PFSK-1 (cell line): ENCODE data around the gene CPLANE2.

Experiments used
- FOXP2 ChIP-seq: optimal IDR thresholded peaks from 2 replicates; pipeline ENCODE3; 2011; ENCODE audit warnings: borderline replicate concordance, control low read depth, inconsistent platforms; ENCODE audit not compliant: insufficient read depth; ENCODE audit errors: extremely low read length, extremely low read depth
- POLR2AphosphoS5 ChIP-seq: IDR thresholded peaks from 2 replicates; pipeline ENCODE4 v1.6.1; 2012; ENCODE audit warnings: low read depth, mild to moderate bottlenecking, control low read depth, low read length, moderate library complexity
- SIN3A ChIP-seq: IDR thresholded peaks from 2 replicates; pipeline ENCODE4 v1.6.1; 2012; ENCODE audit warnings: mild to moderate bottlenecking, low read length, moderate library complexity, borderline replicate concordance; ENCODE audit not compliant: insufficient read depth
- TAF1 ChIP-seq: IDR thresholded peaks from 2 replicates; pipeline ENCODE4 v1.6.1; 2012; ENCODE audit warnings: low read length, control low read depth, borderline replicate concordance; ENCODE audit not compliant: insufficient read depth
- TF ChIP-seq, protein P1 (sequence below), 2 experiments: IDR thresholded peaks; 2 replicates each; pipeline versions ENCODE4 v1.6.1 to v1.8.0; 2011 to 2012; ENCODE audit warnings: low read depth in 2 of 2, low read length in 2 of 2, control low read depth in 1 of 2, inconsistent platforms in 1 of 2, mild to moderate bottlenecking in 1 of 2, moderate library complexity in 1 of 2; ENCODE audit not compliant: insufficient read depth in 1 of 2

DNA sequence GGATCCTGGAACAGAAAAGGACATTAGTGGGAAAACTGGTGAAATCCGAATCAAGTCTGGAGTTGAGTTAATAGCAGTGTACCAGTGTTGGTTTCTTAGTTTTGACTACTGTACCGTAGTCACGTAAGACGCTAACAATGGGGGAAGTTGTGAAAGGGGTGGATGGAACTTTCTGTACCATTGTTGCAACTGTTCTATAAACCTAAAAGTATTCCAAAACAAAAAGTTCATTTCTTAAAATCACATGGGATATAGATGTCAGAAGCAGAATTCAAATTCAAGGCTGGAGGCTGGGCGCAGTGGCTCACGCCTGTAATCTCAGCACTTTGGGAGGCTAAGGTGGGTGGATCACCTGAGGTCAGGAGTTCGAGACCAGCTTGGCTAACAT is 41.5 kb downstream of the CPLANE2 start:
- no peak for TF ChIP-seq TAF1
- TF ChIP-seq POLR2AphosphoS5: no peak
- TF ChIP-seq, protein P1, sequence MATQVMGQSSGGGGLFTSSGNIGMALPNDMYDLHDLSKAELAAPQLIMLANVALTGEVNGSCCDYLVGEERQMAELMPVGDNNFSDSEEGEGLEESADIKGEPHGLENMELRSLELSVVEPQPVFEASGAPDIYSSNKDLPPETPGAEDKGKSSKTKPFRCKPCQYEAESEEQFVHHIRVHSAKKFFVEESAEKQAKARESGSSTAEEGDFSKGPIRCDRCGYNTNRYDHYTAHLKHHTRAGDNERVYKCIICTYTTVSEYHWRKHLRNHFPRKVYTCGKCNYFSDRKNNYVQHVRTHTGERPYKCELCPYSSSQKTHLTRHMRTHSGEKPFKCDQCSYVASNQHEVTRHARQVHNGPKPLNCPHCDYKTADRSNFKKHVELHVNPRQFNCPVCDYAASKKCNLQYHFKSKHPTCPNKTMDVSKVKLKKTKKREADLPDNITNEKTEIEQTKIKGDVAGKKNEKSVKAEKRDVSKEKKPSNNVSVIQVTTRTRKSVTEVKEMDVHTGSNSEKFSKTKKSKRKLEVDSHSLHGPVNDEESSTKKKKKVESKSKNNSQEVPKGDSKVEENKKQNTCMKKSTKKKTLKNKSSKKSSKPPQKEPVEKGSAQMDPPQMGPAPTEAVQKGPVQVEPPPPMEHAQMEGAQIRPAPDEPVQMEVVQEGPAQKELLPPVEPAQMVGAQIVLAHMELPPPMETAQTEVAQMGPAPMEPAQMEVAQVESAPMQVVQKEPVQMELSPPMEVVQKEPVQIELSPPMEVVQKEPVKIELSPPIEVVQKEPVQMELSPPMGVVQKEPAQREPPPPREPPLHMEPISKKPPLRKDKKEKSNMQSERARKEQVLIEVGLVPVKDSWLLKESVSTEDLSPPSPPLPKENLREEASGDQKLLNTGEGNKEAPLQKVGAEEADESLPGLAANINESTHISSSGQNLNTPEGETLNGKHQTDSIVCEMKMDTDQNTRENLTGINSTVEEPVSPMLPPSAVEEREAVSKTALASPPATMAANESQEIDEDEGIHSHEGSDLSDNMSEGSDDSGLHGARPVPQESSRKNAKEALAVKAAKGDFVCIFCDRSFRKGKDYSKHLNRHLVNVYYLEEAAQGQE (IDR thresholded peaks at IDR 0.05; ENCODE audit: insufficient read depth in 1 of 2, low read depth in 2 of 2, low read length in 2 of 2): no peak
- no peak for TF ChIP-seq SIN3A
- no peak for TF ChIP-seq FOXP2
